ENCODE measurements around the gene ARHGAP19.

GRCh38 chr10:97300980-97301379 is 8.5 kb upstream of the ARHGAP19 start:
- TF ChIP-seq PHF8 (conservative IDR thresholded peaks at IDR 0.05; ENCODE audit: low read depth, low read length) (no peak), CTCF (IDR thresholded peaks at IDR 0.05; ENCODE audit: control extremely low read depth in 1 of 3, insufficient read depth in 1 of 3, low read depth in 1 of 3, low read length in 3 of 3) (no peak), JUN (IDR thresholded peaks at IDR 0.05; ENCODE audit: low read depth, low read length) (no peak), SP1 (IDR thresholded peaks at IDR 0.05; ENCODE audit: low read depth, low read length) (no peak), EZH2 (IDR thresholded peaks at IDR 0.05; ENCODE audit: low read depth, low read length, severe bottlenecking) (no peak), SAP30 (IDR thresholded peaks at IDR 0.05; ENCODE audit: insufficient read depth, insufficient replicate concordance, low read length) (no peak), NRF1 (IDR thresholded peaks at IDR 0.05; ENCODE audit: low read depth, low read length) (no peak), RXRA (IDR thresholded peaks at IDR 0.05; ENCODE audit: insufficient read depth, low read depth, low read length) (no peak), EP300 (IDR thresholded peaks at IDR 0.05; ENCODE audit: borderline replicate concordance in 1 of 2, low read depth in 2 of 2, low read length in 2 of 2) (no peak), TAF7 (optimal IDR thresholded peaks at IDR 0.05; ENCODE audit: borderline replicate concordance, low read depth, low read length) (no peak)
